GM13977 (cell line): ENCODE results near the gene HSD17B11.

Experiments
- DNase-seq: peaks from one replicate; pipeline ENCODE4 v3.0.0; 2012; ENCODE audit warnings: low spot score
- in situ Hi-C: fragments of 300-500 bp; cut with MboI; formaldehyde crosslinking; loops from one replicate; pipeline ENCODE4 v1.12.0; 2022; ENCODE audit warnings: low sequenced_read_pairs, low pct_unique_long_range_greater_than_20kb, mixed read lengths, inconsistent platforms; ENCODE audit not compliant: unreplicated experiment
- TF ChIP-seq, protein P1 (sequence below): IDR thresholded peaks from 2 replicates; pipeline ENCODE4 v1.5.1; 2012; ENCODE audit warnings: mild to moderate bottlenecking, control low read depth; ENCODE audit not compliant: insufficient read depth; ENCODE audit errors: extremely low read depth, missing control alignments

HSD17B11 gene

GRCh38 chr4:87286970-87287369 lies 104.0 kb downstream of the HSD17B11 start:
- in situ Hi-C loops, result no loop called here
- TF ChIP-seq, protein P1, sequence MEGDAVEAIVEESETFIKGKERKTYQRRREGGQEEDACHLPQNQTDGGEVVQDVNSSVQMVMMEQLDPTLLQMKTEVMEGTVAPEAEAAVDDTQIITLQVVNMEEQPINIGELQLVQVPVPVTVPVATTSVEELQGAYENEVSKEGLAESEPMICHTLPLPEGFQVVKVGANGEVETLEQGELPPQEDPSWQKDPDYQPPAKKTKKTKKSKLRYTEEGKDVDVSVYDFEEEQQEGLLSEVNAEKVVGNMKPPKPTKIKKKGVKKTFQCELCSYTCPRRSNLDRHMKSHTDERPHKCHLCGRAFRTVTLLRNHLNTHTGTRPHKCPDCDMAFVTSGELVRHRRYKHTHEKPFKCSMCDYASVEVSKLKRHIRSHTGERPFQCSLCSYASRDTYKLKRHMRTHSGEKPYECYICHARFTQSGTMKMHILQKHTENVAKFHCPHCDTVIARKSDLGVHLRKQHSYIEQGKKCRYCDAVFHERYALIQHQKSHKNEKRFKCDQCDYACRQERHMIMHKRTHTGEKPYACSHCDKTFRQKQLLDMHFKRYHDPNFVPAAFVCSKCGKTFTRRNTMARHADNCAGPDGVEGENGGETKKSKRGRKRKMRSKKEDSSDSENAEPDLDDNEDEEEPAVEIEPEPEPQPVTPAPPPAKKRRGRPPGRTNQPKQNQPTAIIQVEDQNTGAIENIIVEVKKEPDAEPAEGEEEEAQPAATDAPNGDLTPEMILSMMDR, result no peak
- DNase-seq, result no peak
